Prostate gland (tissue), 2 donors: ENCODE data around the gene AKAP12. TPM values are rescaled to one million over a fixed set of nuclear protein-coding genes. Genes with fewer than 3 reads are reported as not detected.

Experiments
- DNase-seq: peaks from one replicate; pipeline ENCODE4 v3.0.0-alpha.2; 2019; ENCODE audit warnings: low spot score
- H3K27ac ChIP-seq, 2 donors: fragments of 200-600 bp; sonication (generic); 2 replicates each; pipeline ENCODE4 v1.5.1; 2017 to 2019
- H3K27me3 ChIP-seq: fragments of 200-600 bp; sonication (generic); replicated peaks from 2 replicates; pipeline ENCODE4 v1.5.1; 2019; ENCODE audit not compliant: insufficient read depth
- H3K36me3 ChIP-seq, 2 donors: fragments of 200-600 bp; sonication (generic); 1 replicate in 1 of 2; 2 replicates in 1 of 2; pipeline versions ENCODE4 v1.5.1 to v1.8.1; 2017 to 2019
- H3K4me1 ChIP-seq: fragments of 200-600 bp; sonication (generic); replicated peaks from 2 replicates; pipeline ENCODE4 v1.5.1; 2019
- H3K4me3 ChIP-seq, 2 donors: fragments of 200-600 bp; sonication (generic); 2 replicates each; pipeline ENCODE4 v1.5.1; 2017 to 2019
- H3K9me3 ChIP-seq: fragments of 200-600 bp; sonication (generic); 2 replicates; pipeline ENCODE4 v1.5.1; 2017
- POLR2A ChIP-seq: fragments of 450-650 bp; IDR thresholded peaks from one replicate; pipeline ENCODE4 v1.6.1; 2016; ENCODE audit warnings: antibody characterized with exemption, mild to moderate bottlenecking
- POLR2AphosphoS5 ChIP-seq: sonication (generic); formaldehyde crosslinking; IDR thresholded peaks from one replicate; pipeline ENCODE4 v1.6.1; 2017; ENCODE audit warnings: antibody characterized with exemption
- WGBS: methylation state at CpG from one replicate; pipeline ENCODE4 v1.1.5; 2018; 5-methylcytosine and 5-hydroxymethylcytosine counted together
- intact Hi-C: fragments of 100-400 bp; cut with DNase I; formaldehyde crosslinking; loops from one replicate; pipeline ENCODE4 v1.14.2; 2022
- total RNA-seq, 2 donors: library from RNA; depleted of rRNA; stranded (reverse); fragments of >200 nt; gene quantifications; one replicate each; pipeline ENCODE4 v1.1.0, GENCODE V29; 2016
- TF ChIP-seq, protein P1 (sequence below), 4 experiments: fragments of 200-600 bp in 2 of 4; fragments of 450-650 bp in 2 of 4; sonication (generic) in 2 of 4; IDR thresholded peaks; 1 replicate in 3 of 4; 2 replicates in 1 of 4; pipeline ENCODE4 v1.5.1; 2016 to 2019; ENCODE audit warnings: antibody characterized with exemption in 4 of 4, mild to moderate bottlenecking in 2 of 4, moderate library complexity in 2 of 4

AKAP12 gene
- total RNA-seq, 2 donors from 2014 or later, result 29.4 to 159 TPM

DNA sequence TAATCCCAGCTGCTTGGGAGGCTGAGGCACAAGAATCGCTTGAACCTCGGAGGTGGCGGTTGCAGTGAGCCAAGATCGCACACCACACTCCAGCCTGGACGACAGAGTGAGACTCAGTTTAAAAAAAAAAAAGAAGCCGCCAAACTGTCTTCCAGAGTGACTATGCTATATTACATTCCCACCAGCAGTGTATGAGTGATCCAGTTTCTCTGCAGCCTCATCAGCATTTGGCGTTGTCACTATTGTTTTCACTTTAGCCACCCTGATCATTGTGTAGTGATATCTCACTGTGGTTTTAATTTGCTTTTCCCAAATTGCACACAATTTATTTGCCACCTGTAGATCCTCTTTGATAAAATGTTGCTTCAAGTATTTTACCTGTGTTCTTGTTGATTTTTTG lies 6.0 kb upstream of the AKAP12 start:
- Histone ChIP-seq H3K9me3 (no peaks in the 10 kb centered on the region), H3K4me1 (peaks cover 3% of the 10 kb centered on the region), H3K36me3 (no peaks in the 10 kb centered on the region), H3K4me3 (no peak overlapping the region), H3K27ac (peak overlapping the region in 1 of 2 donors; percentile 1), H3K27me3 (no peaks in the 10 kb centered on the region)
- no peak for DNase-seq
- no peak for TF ChIP-seq POLR2AphosphoS5
- TF ChIP-seq, protein P1, sequence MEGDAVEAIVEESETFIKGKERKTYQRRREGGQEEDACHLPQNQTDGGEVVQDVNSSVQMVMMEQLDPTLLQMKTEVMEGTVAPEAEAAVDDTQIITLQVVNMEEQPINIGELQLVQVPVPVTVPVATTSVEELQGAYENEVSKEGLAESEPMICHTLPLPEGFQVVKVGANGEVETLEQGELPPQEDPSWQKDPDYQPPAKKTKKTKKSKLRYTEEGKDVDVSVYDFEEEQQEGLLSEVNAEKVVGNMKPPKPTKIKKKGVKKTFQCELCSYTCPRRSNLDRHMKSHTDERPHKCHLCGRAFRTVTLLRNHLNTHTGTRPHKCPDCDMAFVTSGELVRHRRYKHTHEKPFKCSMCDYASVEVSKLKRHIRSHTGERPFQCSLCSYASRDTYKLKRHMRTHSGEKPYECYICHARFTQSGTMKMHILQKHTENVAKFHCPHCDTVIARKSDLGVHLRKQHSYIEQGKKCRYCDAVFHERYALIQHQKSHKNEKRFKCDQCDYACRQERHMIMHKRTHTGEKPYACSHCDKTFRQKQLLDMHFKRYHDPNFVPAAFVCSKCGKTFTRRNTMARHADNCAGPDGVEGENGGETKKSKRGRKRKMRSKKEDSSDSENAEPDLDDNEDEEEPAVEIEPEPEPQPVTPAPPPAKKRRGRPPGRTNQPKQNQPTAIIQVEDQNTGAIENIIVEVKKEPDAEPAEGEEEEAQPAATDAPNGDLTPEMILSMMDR (IDR thresholded peaks at IDR 0.05), result no peak
- no peak for TF ChIP-seq POLR2A
- whole genome bisulfite sequencing, result 89% methylated on average over 7 of the region's 7 CpGs
- intact Hi-C loops, result no loop called here

DNA sequence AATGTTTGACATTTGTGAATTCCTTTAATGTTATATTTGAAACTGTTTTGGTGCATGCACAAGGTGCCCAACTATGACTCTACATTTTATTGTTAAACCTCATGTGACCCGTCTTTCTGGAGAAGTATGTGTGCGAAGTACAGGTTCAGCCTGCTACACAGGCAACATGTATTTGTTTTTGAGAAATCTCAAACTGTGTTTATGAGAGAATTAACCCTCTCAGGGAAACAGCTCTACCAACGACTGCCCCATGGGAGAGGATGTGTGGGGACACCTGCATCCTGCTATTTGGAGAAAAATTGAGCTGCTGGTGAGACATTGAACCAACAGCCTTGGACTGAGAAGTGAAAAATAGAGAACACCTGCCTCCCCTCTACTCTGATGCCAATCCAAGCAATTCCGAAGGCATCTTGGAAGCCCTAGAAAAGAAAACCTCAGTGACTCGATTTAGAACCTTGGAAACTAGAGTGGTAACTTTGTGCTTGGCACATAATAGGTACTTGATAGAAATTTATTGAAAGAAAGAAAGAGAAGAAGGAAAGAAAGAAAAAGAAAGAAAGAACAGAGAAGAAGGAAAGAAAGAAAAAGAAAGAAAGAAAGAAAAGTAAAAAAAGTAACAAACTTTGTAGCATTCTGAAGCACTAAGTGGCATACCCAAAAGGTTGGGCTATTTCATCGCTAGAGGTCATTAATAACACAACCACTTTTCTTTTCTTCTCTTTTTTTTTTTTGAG lies 2.9 kb upstream of the AKAP12 start:
- TF ChIP-seq POLR2A (no peak), POLR2AphosphoS5 (peak; percentile 61)
- TF ChIP-seq, protein P1 (IDR thresholded peaks at IDR 0.05), result no peak
- H3K36me3 ChIP-seq, result no peaks in the 10 kb centered on the region
- no peak overlapping the region for H3K4me3 ChIP-seq
- no peaks in the 10 kb centered on the region for H3K9me3 ChIP-seq
- intact Hi-C loops, result no loop called here
- 67% methylated on average over 6 of the region's 6 CpGs for WGBS
- no peaks in the 10 kb centered on the region for H3K27me3 ChIP-seq
- no peak overlapping the region for H3K27ac ChIP-seq
- peak; percentile 39 for DNase-seq
- peaks cover 3% of the 10 kb centered on the region for H3K4me1 ChIP-seq

DNA sequence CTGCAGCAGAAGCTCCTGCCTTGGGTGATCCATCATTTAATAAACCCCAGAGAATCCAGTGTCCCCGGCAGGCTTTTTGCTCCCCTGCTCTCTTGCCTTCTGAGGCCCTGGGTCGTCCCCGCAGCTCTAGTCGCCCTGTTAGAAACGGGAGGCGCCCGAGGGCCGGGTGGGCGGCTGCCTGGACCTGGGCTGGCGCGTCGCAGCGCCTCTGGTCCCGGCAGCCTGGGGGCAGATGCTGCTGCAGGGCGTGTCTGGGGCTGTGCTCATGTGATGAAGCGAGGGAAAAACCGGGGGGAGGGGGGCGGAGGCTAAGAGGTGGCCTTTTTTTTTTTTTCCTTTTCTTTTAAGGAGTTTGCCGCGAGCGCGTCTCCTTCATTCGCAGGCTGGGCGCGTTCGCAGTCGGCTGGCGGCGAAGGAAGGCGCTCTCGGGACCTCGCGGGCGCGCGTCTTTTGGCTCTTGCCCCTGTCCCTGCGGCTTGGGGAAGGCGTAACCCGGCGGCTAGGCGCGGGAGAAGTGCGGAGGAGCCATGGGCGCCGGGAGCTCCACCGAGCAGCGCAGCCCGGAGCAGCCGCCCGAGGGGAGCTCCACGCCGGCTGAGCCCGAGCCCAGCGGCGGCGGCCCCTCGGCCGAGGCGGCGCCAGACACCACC lies 394 bp downstream of the AKAP12 start:
- Histone ChIP-seq H3K9me3 (no peaks in the 10 kb centered on the region), H3K36me3 (no peaks in the 10 kb centered on the region), H3K27ac (peak overlapping the region; percentile 79 to 80), H3K27me3 (no peaks in the 10 kb centered on the region), H3K4me1 (peaks cover 3% of the 10 kb centered on the region), H3K4me3 (peak overlapping the region; percentile 55 to 59)
- intact Hi-C loops, result loop anchor here (1.0 to 10.0 kb wide), 3 partner anchors 55 to 228 kb away; no protein-coding TSS in a partner anchor
- TF ChIP-seq, protein P1 (IDR thresholded peaks at IDR 0.05), result no peak
- peak; percentile 14 for TF ChIP-seq POLR2A
- DNase-seq, result peak; percentile 39
- WGBS, result 3% methylated on average over 42 of the region's 60 CpGs

DNA sequence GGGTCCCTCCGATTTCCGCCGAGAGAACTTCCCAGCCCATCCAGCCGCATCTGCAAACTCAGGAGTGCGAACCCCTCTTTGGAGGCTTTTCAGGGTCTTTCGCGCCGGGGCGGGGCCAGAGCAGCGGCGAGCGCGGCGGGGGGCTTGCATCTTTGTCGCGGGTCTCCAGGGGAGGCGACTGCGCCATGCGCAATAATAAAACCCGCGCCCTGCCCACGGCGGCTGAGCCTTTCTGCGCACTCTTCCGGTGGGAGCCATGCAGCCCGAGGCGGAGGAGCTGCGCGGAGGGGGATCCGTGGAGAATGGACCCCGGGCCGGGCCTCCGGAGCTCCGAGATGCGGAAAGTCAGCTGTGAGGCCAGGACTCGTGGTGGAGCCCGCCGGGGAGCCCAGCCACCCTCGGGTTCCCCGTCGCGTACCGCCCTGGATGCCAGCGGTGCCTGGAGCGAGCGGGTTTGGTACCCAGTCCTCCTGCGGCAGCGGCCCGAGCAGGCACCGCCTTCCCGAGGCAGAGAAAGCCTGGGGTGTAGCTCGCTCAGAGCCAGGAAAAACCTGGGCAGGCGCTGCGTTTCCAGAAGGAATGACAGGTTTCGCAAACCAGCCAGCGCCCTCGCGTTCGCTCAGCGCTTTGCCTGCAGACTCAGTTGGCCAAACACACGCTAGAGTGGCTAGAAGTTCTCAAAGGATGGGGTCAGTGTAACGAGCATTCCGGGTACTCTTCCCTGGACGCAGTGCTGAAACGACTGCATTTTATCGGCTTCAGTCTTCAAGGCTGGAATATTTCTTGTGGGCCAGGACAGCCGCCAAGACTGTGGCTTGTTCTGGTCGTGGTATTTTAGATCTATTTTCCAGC lies 1.2 kb downstream of the AKAP12 start:
- TF ChIP-seq POLR2AphosphoS5 (no peak), POLR2A (no peak)
- TF ChIP-seq, protein P1 (IDR thresholded peaks at IDR 0.05), result no peak
- Histone ChIP-seq H3K4me3 (peak overlapping the region; percentile 55 to 59), H3K27me3 (no peaks in the 10 kb centered on the region), H3K9me3 (no peaks in the 10 kb centered on the region), H3K27ac (peak overlapping the region; percentile 79 to 80), H3K4me1 (peaks cover 3% of the 10 kb centered on the region), H3K36me3 (no peaks in the 10 kb centered on the region)
- intact Hi-C loops, result loop anchor here (1.0 to 10.0 kb wide), 3 partner anchors 54 to 229 kb away; no protein-coding TSS in a partner anchor
- DNase-seq, result peak; percentile 32
- WGBS, result under 1% methylated on average over 47 of the region's 68 CpGs
